ENCODE measurements around the gene KIF18B.

The KIF18B gene

GRCh38 chr17:44947461-44948314, at the start of gene KIF18B:
KIF18B (minus strand) TSS chr17:44947773; CDS start chr17:44936344, 11,429 bp downstream.
- DNase-seq (ENCODE audit: low read depth in 3 of 3), result peak; percentile 74 to 94 (median 78)

- no peak for DNase-seq (ENCODE audit: low read depth in 3 of 3)
These were observed 48.7 kb upstream of the KIF18B start for GRCh38 chr17:44996304-44996703.

GRCh38 chr17:44995436-44996001, 47.9 kb upstream of the KIF18B start:
- DNase-seq (ENCODE audit: low read depth in 3 of 3), result no peak

- DNase-seq (ENCODE audit: low read depth in 3 of 3), result no peak
These were observed 44.8 kb upstream of the KIF18B start for GRCh38 chr17:44992242-44992939.

- no peak for DNase-seq (ENCODE audit: low read depth in 3 of 3)
These were observed 43.4 kb upstream of the KIF18B start for GRCh38 chr17:44990994-44991393.

- DNase-seq (ENCODE audit: low read depth in 3 of 3), result no peak
These were observed 42.1 kb upstream of the KIF18B start for GRCh38 chr17:44989552-44990138.

- DNase-seq (ENCODE audit: low read depth in 3 of 3), result no peak
These were observed 40.7 kb upstream of the KIF18B start for GRCh38 chr17:44988044-44988942.

- DNase-seq (ENCODE audit: low read depth in 3 of 3), result no peak
These were observed 36.0 kb upstream of the KIF18B start for GRCh38 chr17:44983563-44983962.

GRCh38 chr17:44982113-44982702, 34.6 kb upstream of the KIF18B start:
- no peak for DNase-seq (ENCODE audit: low read depth in 3 of 3)

- no peak for DNase-seq (ENCODE audit: low read depth in 3 of 3)
These were observed 33.8 kb upstream of the KIF18B start for GRCh38 chr17:44981221-44981968.

- DNase-seq (ENCODE audit: low read depth in 3 of 3), result no peak
These were observed 31.9 kb upstream of the KIF18B start for GRCh38 chr17:44979426-44979995.

GRCh38 chr17:44978807-44979206, 31.2 kb upstream of the KIF18B start:
- no peak for DNase-seq (ENCODE audit: low read depth in 3 of 3)

GRCh38 chr17:44977814-44978550, 30.4 kb upstream of the KIF18B start:
- DNase-seq (ENCODE audit: low read depth in 3 of 3), result no peak

- DNase-seq (ENCODE audit: low read depth in 3 of 3), result no peak
These were observed 29.5 kb upstream of the KIF18B start for GRCh38 chr17:44977065-44977464.

GRCh38 chr17:44976206-44976605, 28.6 kb upstream of the KIF18B start:
- no peak for DNase-seq (ENCODE audit: low read depth in 3 of 3)

- DNase-seq (ENCODE audit: low read depth in 3 of 3), result no peak
These were observed 25.4 kb upstream of the KIF18B start for GRCh38 chr17:44972953-44973352.

- DNase-seq (ENCODE audit: low read depth in 3 of 3), result peak; percentile 28 to 68 (median 33)
These were observed 24.4 kb upstream of the KIF18B start for GRCh38 chr17:44971776-44972483.

GRCh38 chr17:44970136-44970741, 22.7 kb upstream of the KIF18B start:
- peak in 1 of 3 experiments; percentile 36 for DNase-seq (ENCODE audit: low read depth in 3 of 3)

Measured in stimulated activated CD4-positive, alpha-beta T cell treated with anti-CD3 and anti-CD28 coated beads, TNF-alpha, amount 100 ng/mL, for 24 hours (primary cell).